A549 (cell line): ENCODE data around the gene BICRA. TPM values are rescaled to one million over a fixed set of nuclear protein-coding genes. Genes with fewer than 3 reads are reported as not detected.

ENCODE experiments used
- ATAC-seq, 2 experiments: fragments of 200-7000 bp in 1 of 2; fragments of >200 bp in 1 of 2; cut with Nextera tagmentation in 1 of 2; cut with Tn5 transposase in 1 of 2; 3 replicates each; pipeline versions ENCODE4 v1.8.0 to v1.9.1; 2018 to 2020; ENCODE audit warnings: mild to moderate bottlenecking in 1 of 2, moderate library complexity in 1 of 2
- CTCF ChIA-PET: fragments of 300-600 bp; sonication (Branson Sonifier 250); formaldehyde crosslinking; extraction: SDS; loops from one replicate; lab custom pipeline; 2021; ENCODE audit warnings: antibody characterized with exemption, inconsistent platforms; lab: Yijun Ruan, JAX
- POLR2A ChIA-PET: fragments of 350-600 bp; formaldehyde crosslinking; extraction: SDS; loops from one replicate; lab custom pipeline; 2021; ENCODE audit warnings: antibody characterized with exemption, inconsistent platforms; lab: Yijun Ruan, JAX
- DNase-seq, 2 experiments: peaks; one replicate each; pipeline versions ENCODE4 v3.0.0 to v3.0.0-alpha.2; 2011 to 2016; ENCODE audit warnings: low read depth in 1 of 2, low spot score in 1 of 2
- FAIRE-seq: peaks from 2 replicates; lab custom pipeline; 2011; peaks lifted over from hg19 to GRCh38; lab: Jason Lieb, UNC
- H3K27ac ChIP-seq, 2 experiments: fragments of >200 bp; sonication (Bioruptor Twin); formaldehyde crosslinking; 3 replicates each; pipeline ENCODE4 v1.5.1; 2016 to 2017
- H3K4me1 ChIP-seq: fragments of >200 bp; sonication (Bioruptor Twin); formaldehyde crosslinking; 3 replicates; pipeline ENCODE4 v1.6.1; 2016
- H3K4me2 ChIP-seq: fragments of >200 bp; sonication (Bioruptor Twin); formaldehyde crosslinking; 3 replicates; pipeline ENCODE4 v1.6.1; 2016
- H3K4me3 ChIP-seq: fragments of >200 bp; sonication (Bioruptor Twin); formaldehyde crosslinking; 3 replicates; pipeline ENCODE4 v1.5.1; 2016
- H3K9me3 ChIP-seq: fragments of >200 bp; sonication (Bioruptor Twin); formaldehyde crosslinking; 3 replicates; pipeline ENCODE4 v1.6.1; 2016
- CHD4 ChIP-seq: fragments of 200-600 bp; sonication (generic); IDR thresholded peaks from 2 replicates; pipeline ENCODE4 v1.6.1; 2016; ENCODE audit warnings: antibody characterized with exemption, mild to moderate bottlenecking, borderline replicate concordance
- EHF ChIP-seq: fragments of 250-450 bp; sonication (Bioruptor Pico); IDR thresholded peaks from 2 replicates; pipeline ENCODE4 v1.5.0; 2020; ENCODE audit warnings: mild to moderate bottlenecking
- EHMT2 ChIP-seq: fragments of 200-600 bp; sonication (generic); IDR thresholded peaks from 2 replicates; pipeline ENCODE4 v1.6.1; 2016; ENCODE audit warnings: antibody characterized with exemption, low read depth, mild to moderate bottlenecking, moderate library complexity
- EP300 ChIP-seq, 2 experiments: fragments of >200 bp; sonication (Bioruptor Twin); formaldehyde crosslinking; IDR thresholded peaks; 2 replicates in 1 of 2; 3 replicates in 1 of 2; pipeline ENCODE4 v1.6.1; 2016 to 2017
- GATA3 ChIP-seq: IDR thresholded peaks from 2 replicates; pipeline ENCODE4 v1.6.1; 2012; ENCODE audit warnings: borderline replicate concordance
- HOXA7 ChIP-seq: fragments of 250-450 bp; sonication (Bioruptor Pico); IDR thresholded peaks from 2 replicates; pipeline ENCODE4 v1.5.0; 2020; ENCODE audit warnings: mild to moderate bottlenecking, moderate library complexity
- HOXB13 ChIP-seq: fragments of 250-450 bp; sonication (Bioruptor Pico); IDR thresholded peaks from 2 replicates; pipeline ENCODE4 v1.5.0; 2020; ENCODE audit warnings: low read depth, mild to moderate bottlenecking, moderate library complexity
- JUNB ChIP-seq: fragments of >200 bp; sonication (Bioruptor Twin); formaldehyde crosslinking; IDR thresholded peaks from 2 replicates; pipeline ENCODE4 v1.6.1; 2016
- KDM1A ChIP-seq: fragments of 200-600 bp; sonication (generic); IDR thresholded peaks from 2 replicates; pipeline ENCODE4 v1.6.1; 2016; ENCODE audit warnings: low read depth, mild to moderate bottlenecking
- RAD21 ChIP-seq, 2 experiments: fragments of >200 bp in 1 of 2; sonication (Bioruptor Twin) in 1 of 2; formaldehyde crosslinking in 1 of 2; IDR thresholded peaks in 1 of 2; conservative IDR thresholded peaks in 1 of 2; 2 replicates in 1 of 2; 3 replicates in 1 of 2; pipeline ENCODE4 v1.6.1; 2012 to 2018; ENCODE audit warnings: inconsistent platforms in 1 of 2
- SMC3 ChIP-seq: fragments of >200 bp; sonication (Bioruptor Twin); formaldehyde crosslinking; IDR thresholded peaks from 3 replicates; pipeline ENCODE4 v1.6.1; 2018; ENCODE audit warnings: inconsistent platforms
- TFCP2L1 ChIP-seq: fragments of 250-450 bp; sonication (Bioruptor Pico); IDR thresholded peaks from 2 replicates; pipeline ENCODE4 v1.5.0; 2021; ENCODE audit warnings: mild to moderate bottlenecking
- ZFP36 ChIP-seq: fragments of 450-650 bp; IDR thresholded peaks from 2 replicates; pipeline ENCODE4 v1.6.1; 2014; ENCODE audit warnings: borderline replicate concordance; ENCODE audit not compliant: partially characterized antibody
- ZNF302 ChIP-seq: fragments of 250-450 bp; sonication (Bioruptor Pico); IDR thresholded peaks from 2 replicates; pipeline ENCODE4 v1.9.0; 2021; ENCODE audit warnings: inconsistent platforms, mild to moderate bottlenecking, moderate library complexity
- WGBS: methylation state at CpG from one replicate; pipeline ENCODE4 v1.1.6; 2017; ENCODE audit errors: missing lambda C conversion rate; 5-methylcytosine and 5-hydroxymethylcytosine counted together
- polyA plus RNA-seq, 4 experiments: library from polyadenylated mRNA; depleted of rRNA in 3 of 4; stranded (reverse); fragments of >200 nt; fragmentation: RNase III in 1 of 4; extraction: RNeasy Plus Mini Kit Qiagen cat#74134 plus additional on column Dnase treatment in 1 of 4; gene quantifications; 2 replicates in 3 of 4; 3 replicates in 1 of 4; pipeline ENCODE4 v1.2.3, GENCODE V29; 2011 to 2017
- TF ChIP-seq, protein P1 (sequence below): IDR thresholded peaks from 2 replicates; pipeline ENCODE4 v1.6.1; 2012
- TF ChIP-seq, protein P2 (sequence below): fragments of >200 bp; sonication (Bioruptor Twin); formaldehyde crosslinking; IDR thresholded peaks from 2 replicates; pipeline ENCODE4 v1.6.1; 2016
- TF ChIP-seq, protein P3 (sequence below): fragments of >200 bp; sonication (Bioruptor Twin); formaldehyde crosslinking; IDR thresholded peaks from 3 replicates; pipeline ENCODE4 v1.5.1; 2016
- TF ChIP-seq, protein P4 (sequence below): IDR thresholded peaks from 2 replicates; pipeline ENCODE4 v1.6.1; 2012
- TF ChIP-seq, protein P5 (sequence below): fragments of 450-650 bp; IDR thresholded peaks from 2 replicates; pipeline ENCODE4 v1.6.1; 2014; ENCODE audit warnings: antibody characterized with exemption

The BICRA gene
- polyA plus RNA-seq, 2 of the 4 experiments (the other 2 are of a cell fraction): 0.83 to 12.4 TPM

DNA sequence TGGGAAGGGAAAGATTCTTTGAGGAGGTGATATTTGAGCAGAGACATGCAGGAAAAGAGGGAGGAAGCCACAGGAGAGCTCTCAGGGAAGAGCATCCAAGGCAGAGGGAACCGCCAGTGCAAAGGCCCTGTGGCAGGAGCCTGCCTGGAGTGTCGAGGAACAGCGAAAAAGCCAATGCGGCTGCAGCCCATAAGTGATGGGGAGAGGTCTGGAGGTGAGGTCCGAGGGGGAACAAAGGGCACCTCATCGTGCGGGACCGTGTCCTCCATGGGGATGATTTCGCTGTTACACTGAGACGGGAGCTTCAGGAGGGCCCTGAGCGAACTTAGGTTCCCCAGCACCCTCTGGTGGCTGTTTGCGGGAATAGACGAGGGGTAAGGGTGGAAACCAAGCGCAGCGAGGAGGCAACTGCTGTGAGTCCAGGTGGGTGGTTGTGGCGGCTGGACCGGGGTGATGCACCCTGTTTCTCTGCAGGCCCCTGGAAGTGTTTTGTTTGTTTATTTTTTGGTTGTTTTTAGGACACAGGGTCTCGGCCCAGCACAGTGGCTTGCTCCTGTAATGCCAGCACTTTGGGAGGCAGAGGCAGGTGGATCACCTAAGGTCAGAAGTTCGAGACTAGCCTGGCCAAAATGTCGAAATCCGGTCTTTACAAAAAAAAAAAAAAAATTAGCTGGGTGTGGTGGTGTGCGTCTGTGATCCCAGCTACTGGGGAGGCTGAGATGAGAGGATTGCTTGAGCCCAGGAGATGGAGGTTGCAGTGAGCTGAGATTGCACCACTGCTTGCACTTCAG lies 98.4 kb downstream of the BICRA start:
- ChIA-PET POLR2A (interaction anchor here (1.0 to 1.8 kb wide), 4 partner anchors 36 to 271 kb away, joined by 3 to 8 read pairs (median 5); partner anchors contain the start of gene NOP53), CTCF (interaction anchor here (0.6 to 23.3 kb wide), 52 partner anchors 5 to 478 kb away, joined by 3 to 1389 read pairs (median 5); partner anchors contain the start of genes EHD2, KPTN, NAPA and NOP53)
- peak; percentile 93 for TF ChIP-seq SMC3
- TF ChIP-seq ZNF302 (CRISPR knock-in tag): no peak
- TF ChIP-seq, protein P1, sequence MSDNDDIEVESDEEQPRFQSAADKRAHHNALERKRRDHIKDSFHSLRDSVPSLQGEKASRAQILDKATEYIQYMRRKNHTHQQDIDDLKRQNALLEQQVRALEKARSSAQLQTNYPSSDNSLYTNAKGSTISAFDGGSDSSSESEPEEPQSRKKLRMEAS: peak; percentile 56
- no peak for TF ChIP-seq HOXA7 (CRISPR knock-in tag)
- TF ChIP-seq, protein P2, sequence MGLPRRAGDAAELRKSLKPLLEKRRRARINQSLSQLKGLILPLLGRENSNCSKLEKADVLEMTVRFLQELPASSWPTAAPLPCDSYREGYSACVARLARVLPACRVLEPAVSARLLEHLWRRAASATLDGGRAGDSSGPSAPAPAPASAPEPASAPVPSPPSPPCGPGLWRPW: no peak
- TF ChIP-seq, protein P3, sequence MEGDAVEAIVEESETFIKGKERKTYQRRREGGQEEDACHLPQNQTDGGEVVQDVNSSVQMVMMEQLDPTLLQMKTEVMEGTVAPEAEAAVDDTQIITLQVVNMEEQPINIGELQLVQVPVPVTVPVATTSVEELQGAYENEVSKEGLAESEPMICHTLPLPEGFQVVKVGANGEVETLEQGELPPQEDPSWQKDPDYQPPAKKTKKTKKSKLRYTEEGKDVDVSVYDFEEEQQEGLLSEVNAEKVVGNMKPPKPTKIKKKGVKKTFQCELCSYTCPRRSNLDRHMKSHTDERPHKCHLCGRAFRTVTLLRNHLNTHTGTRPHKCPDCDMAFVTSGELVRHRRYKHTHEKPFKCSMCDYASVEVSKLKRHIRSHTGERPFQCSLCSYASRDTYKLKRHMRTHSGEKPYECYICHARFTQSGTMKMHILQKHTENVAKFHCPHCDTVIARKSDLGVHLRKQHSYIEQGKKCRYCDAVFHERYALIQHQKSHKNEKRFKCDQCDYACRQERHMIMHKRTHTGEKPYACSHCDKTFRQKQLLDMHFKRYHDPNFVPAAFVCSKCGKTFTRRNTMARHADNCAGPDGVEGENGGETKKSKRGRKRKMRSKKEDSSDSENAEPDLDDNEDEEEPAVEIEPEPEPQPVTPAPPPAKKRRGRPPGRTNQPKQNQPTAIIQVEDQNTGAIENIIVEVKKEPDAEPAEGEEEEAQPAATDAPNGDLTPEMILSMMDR: peak; percentile 86
- TF ChIP-seq EHMT2: no peak
- TF ChIP-seq, protein P4, sequence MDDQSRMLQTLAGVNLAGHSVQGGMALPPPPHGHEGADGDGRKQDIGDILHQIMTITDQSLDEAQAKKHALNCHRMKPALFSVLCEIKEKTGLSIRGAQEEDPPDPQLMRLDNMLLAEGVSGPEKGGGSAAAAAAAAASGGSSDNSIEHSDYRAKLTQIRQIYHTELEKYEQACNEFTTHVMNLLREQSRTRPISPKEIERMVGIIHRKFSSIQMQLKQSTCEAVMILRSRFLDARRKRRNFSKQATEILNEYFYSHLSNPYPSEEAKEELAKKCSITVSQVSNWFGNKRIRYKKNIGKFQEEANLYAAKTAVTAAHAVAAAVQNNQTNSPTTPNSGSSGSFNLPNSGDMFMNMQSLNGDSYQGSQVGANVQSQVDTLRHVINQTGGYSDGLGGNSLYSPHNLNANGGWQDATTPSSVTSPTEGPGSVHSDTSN: no peak
- TF ChIP-seq CHD4: no peak
- no peak for TF ChIP-seq JUNB
- TF ChIP-seq HOXB13 (CRISPR knock-in tag): no peak
- TF ChIP-seq GATA3: no peak
- TF ChIP-seq EP300 (IDR thresholded peaks at IDR 0.05): no peak
- TF ChIP-seq KDM1A: peak; percentile 94
- peak; percentile 90 to 94 for TF ChIP-seq RAD21 (conservative IDR thresholded peaks at IDR 0.05 in 1 of 2, IDR thresholded peaks at IDR 0.05 in 1 of 2)
- Histone ChIP-seq H3K27ac (no peak overlapping the region), H3K4me2 (no peak overlapping the region), H3K9me3 (no peaks in the 10 kb centered on the region), H3K4me3 (no peak overlapping the region), H3K4me1 (0 out of 3 replicates have a peak, but pooled peaks cover 5% of the 10 kb centered on the region)
- WGBS: 16% methylated on average over 22 of the region's 22 CpGs
- FAIRE-seq (no peak), ATAC-seq (peak; percentile 94 to 97), DNase-seq (peak; percentile 76 to 93)

DNA sequence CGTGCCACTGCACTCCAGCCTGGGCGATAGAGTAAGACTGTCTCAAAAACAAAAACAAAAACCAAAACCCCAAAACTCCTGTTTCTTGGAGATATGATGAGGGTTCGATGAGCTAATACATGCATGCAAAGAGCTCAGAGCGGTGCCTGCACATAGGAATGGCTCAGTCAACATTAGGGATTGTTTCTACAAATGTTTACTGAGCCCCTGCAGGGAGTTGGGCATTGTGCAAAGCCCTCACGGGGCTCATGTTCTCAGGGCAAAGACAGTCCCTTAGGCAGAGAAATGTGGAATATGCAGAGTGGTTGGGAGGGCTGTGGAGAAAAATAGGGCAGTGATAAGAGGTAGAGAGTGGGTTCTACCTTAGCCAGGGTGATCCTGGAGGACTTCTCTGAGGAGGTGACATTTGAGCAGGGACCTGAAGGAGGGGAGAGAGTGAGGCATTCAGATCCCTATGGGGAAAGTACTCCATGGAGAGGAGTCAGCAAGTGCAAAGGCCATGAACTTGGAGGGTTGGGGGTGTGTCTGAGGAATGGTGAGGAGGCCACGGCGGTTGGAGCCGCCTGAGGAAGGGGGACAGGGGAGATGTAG lies 102.8 kb downstream of the BICRA start:
- ChIA-PET POLR2A (interaction anchor here (3.9 kb wide), 1 partner anchor 33 kb away, joined by 69 read pairs; the partner anchor contains the start of gene NOP53), CTCF (interaction anchor here (0.8 to 23.3 kb wide), 11 partner anchors 10 to 363 kb away, joined by 3 to 1389 read pairs (median 16); partner anchors contain the start of genes DHX34 and NOP53)
- Histone ChIP-seq H3K4me1 (no peaks in the 10 kb centered on the region), H3K9me3 (0 out of 3 replicates have a peak, but pooled peaks cover 3% of the 10 kb centered on the region), H3K4me2 (no peak overlapping the region), H3K27ac (no peak overlapping the region), H3K4me3 (no peak overlapping the region)
- WGBS: 61% methylated on average over 8 of the region's 8 CpGs
- ATAC-seq (no peak), DNase-seq (no peak)
- TF ChIP-seq GATA3: no peak
- TF ChIP-seq EHF (CRISPR knock-in tag): no peak
- TF ChIP-seq TFCP2L1 (CRISPR knock-in tag): no peak
- peak; percentile 96 for TF ChIP-seq ZFP36
- TF ChIP-seq, protein P5, sequence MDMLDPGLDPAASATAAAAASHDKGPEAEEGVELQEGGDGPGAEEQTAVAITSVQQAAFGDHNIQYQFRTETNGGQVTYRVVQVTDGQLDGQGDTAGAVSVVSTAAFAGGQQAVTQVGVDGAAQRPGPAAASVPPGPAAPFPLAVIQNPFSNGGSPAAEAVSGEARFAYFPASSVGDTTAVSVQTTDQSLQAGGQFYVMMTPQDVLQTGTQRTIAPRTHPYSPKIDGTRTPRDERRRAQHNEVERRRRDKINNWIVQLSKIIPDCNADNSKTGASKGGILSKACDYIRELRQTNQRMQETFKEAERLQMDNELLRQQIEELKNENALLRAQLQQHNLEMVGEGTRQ: no peak
- TF ChIP-seq, all 56 proteins: peak for 1
- no peak for FAIRE-seq
